Ovary (tissue), 9 donors: ENCODE data around the gene PHF2. TPM values are rescaled to one million over a fixed set of nuclear protein-coding genes. Genes with fewer than 3 reads are reported as not detected.

ENCODE experiments used
- DNase-seq, 5 donors: peaks; one replicate each; pipeline ENCODE4 v3.0.0-alpha.2; 2019 to 2020
- H3K27ac ChIP-seq, 2 donors: fragments of 200-600 bp; one replicate each; pipeline versions ENCODE4 v1.5.1 to v1.8.0; 2019 to 2022
- H3K27me3 ChIP-seq: fragments of 200-600 bp; one replicate; pipeline ENCODE4 v1.8.0; 2022
- H3K36me3 ChIP-seq: fragments of 200-600 bp; sonication (generic); one replicate; pipeline ENCODE4 v1.5.1; 2019
- H3K4me1 ChIP-seq: one replicate; pipeline ENCODE4 v1.8.1; 2013; ENCODE audit warnings: mild to moderate bottlenecking, moderate library complexity; ENCODE audit not compliant: insufficient read depth
- H3K4me3 ChIP-seq: fragments of 200-600 bp; sonication (generic); one replicate; pipeline ENCODE4 v1.5.1; 2017
- H3K9me3 ChIP-seq, 2 donors: fragments of 200-600 bp in 1 of 2; sonication (generic) in 1 of 2; one replicate each; pipeline versions ENCODE4 v1.5.1 to v1.8.1; 2013 to 2019; ENCODE audit warnings: mild to moderate bottlenecking in 1 of 2, moderate library complexity in 1 of 2
- CTCF ChIP-seq, 3 donors: fragments of 450-650 bp in 2 of 3; fragments of 200-600 bp in 1 of 3; IDR thresholded peaks; one replicate each; pipeline versions ENCODE4 v1.5.1 to v1.8.0; 2016 to 2022; ENCODE audit warnings: antibody characterized with exemption in 3 of 3, mild to moderate bottlenecking in 1 of 3
- EP300 ChIP-seq: sonication (generic); formaldehyde crosslinking; IDR thresholded peaks from one replicate; pipeline ENCODE4 v1.6.1; 2017; ENCODE audit warnings: antibody characterized with exemption
- POLR2A ChIP-seq: fragments of 450-650 bp; IDR thresholded peaks from one replicate; pipeline ENCODE4 v1.6.1; 2017; ENCODE audit warnings: antibody characterized with exemption, mild to moderate bottlenecking, moderate library complexity
- WGBS, 3 donors: extraction: QIAGEN DNeasy Blood & Tissue Kit in 1 of 3; methylation state at CpG; one replicate each; pipeline versions ENCODE4 v1.1.5 to v1.1.7; 2013 to 2017; 5-methylcytosine and 5-hydroxymethylcytosine counted together
- intact Hi-C, 4 donors: fragments of 100-400 bp; cut with DNase I; formaldehyde crosslinking; loops; one replicate each; pipeline versions ENCODE4 v1.11.0 to v1.15.1; 2022 to 2023
- polyA plus RNA-seq, 2 donors: library from polyadenylated mRNA; stranded (reverse); fragments of 200-250 nt in 1 of 2; fragments of 350-450 nt in 1 of 2; fragmentation: Illumina TruSeq in 1 of 2; extraction: RNeasy Lipid Tissue Mini Kit (QIAGEN cat#74804) in 1 of 2; gene quantifications; one replicate each; pipeline ENCODE4 v1.2.3, GENCODE V29; 2013 to 2014
- total RNA-seq, 7 donors: library from RNA; depleted of rRNA in 2 of 7; stranded (reverse); fragments of >200 nt in 2 of 7; fragmentation: NEBNext Ultra II Directional in 3 of 7; extraction: Animal tissue kit (Norgen Biotek cat#: 25700) in 3 of 7; gene quantifications; one replicate each; pipeline versions ENCODE4 v1.1.0 to v1.2.4, GENCODE V29; 2016 to 2023
- donor health status: DM: no; HTN: no; CAD: no; lungs with moderate emphysema.
- donor health status: DM: no; HTN: no; CAD: no.
- donor health status: Bipolar disorder and iron deficiency.
- donor health status: DM: yes; HTN: yes; CAD: no.
- donor health status: DM: no; HTN: no; CAD: no.
- donor health status: DM: yes; HTN: yes; CAD: no.

Gene PHF2
- total and polyA plus RNA-seq, 9 donors, result 20.3 to 50.1 (median 39.7) TPM

- no peaks in the 10 kb centered on the region for H3K36me3 ChIP-seq
- DNase-seq, result peak in 2 of 5 donors; percentile 6 to 10
- no peak overlapping the region for H3K4me3 ChIP-seq
- TF ChIP-seq CTCF (IDR thresholded peaks at IDR 0.05) (no peak), EP300 (no peak), POLR2A (no peak)
- H3K27me3 ChIP-seq, result no peaks in the 10 kb centered on the region
- H3K4me1 ChIP-seq, result no peaks in the 10 kb centered on the region
- no peaks in the 10 kb centered on the region for H3K9me3 ChIP-seq
- no peak overlapping the region for H3K27ac ChIP-seq
- WGBS, 3 donors, result 98 to 100% (median 98%) methylated on average over 5 of the region's 5 CpGs
- intact Hi-C loops, result loop anchor here in 1 of 4 donors (10.0 kb wide), 1 partner anchor 544 kb away; no protein-coding TSS in a partner anchor
Observed at GRCh38 chr9:93660352-93661046, 84.1 kb downstream of the PHF2 start.

GRCh38 chr9:93661591-93661990, 85.2 kb downstream of the PHF2 start:
- DNase-seq, result no peak
- Histone ChIP-seq H3K4me1 (no peaks in the 10 kb centered on the region), H3K36me3 (no peaks in the 10 kb centered on the region), H3K9me3 (no peaks in the 10 kb centered on the region), H3K27me3 (no peaks in the 10 kb centered on the region), H3K27ac (no peak overlapping the region), H3K4me3 (no peak overlapping the region)
- WGBS, 3 donors, result 97 to 98% (median 98%) methylated on average over 1 of the region's 1 CpG
- intact Hi-C loops, result loop anchor here in 1 of 4 donors (10.0 kb wide), 1 partner anchor 543 kb away; no protein-coding TSS in a partner anchor
- TF ChIP-seq POLR2A, result no peak
- TF ChIP-seq CTCF (IDR thresholded peaks at IDR 0.05), result no peak
- no peak for TF ChIP-seq EP300

- no peaks in the 10 kb centered on the region for H3K36me3 ChIP-seq
- intact Hi-C loops, result loop anchor here in 1 of 4 donors (10.0 kb wide), 1 partner anchor 543 kb away; no protein-coding TSS in a partner anchor
- TF ChIP-seq POLR2A (no peak), EP300 (no peak), CTCF (IDR thresholded peaks at IDR 0.05) (no peak)
Observed at GRCh38 chr9:93662016-93662638, 85.7 kb downstream of the PHF2 start.

GRCh38 chr9:93662952-93663572, 86.7 kb downstream of the PHF2 start:
- WGBS, 3 donors, result 73 to 83% (median 80%) methylated on average over 9 of the region's 9 CpGs
- intact Hi-C loops, result loop anchor here in 1 of 4 donors (10.0 kb wide), 1 partner anchor 542 kb away; no protein-coding TSS in a partner anchor
- DNase-seq, result peak in 2 of 5 donors; percentile 4 to 21

More at GRCh38 chr9:93662016-93662638, 85.7 kb downstream of the PHF2 start:
- 91 to 97% (median 96%) methylated on average over 4 of the region's 4 CpGs for WGBS, 3 donors
- Histone ChIP-seq H3K27ac (no peak overlapping the region), H3K27me3 (no peaks in the 10 kb centered on the region), H3K9me3 (no peaks in the 10 kb centered on the region), H3K4me1 (no peaks in the 10 kb centered on the region), H3K4me3 (no peak overlapping the region)
- DNase-seq, result no peak

More at GRCh38 chr9:93662952-93663572, 86.7 kb downstream of the PHF2 start:
- no peaks in the 10 kb centered on the region for H3K4me1 ChIP-seq
- H3K36me3 ChIP-seq, result no peaks in the 10 kb centered on the region
- no peaks in the 10 kb centered on the region for H3K27me3 ChIP-seq
- TF ChIP-seq CTCF (IDR thresholded peaks at IDR 0.05) (no peak), EP300 (no peak), POLR2A (no peak)
- H3K9me3 ChIP-seq, result no peaks in the 10 kb centered on the region
- no peak overlapping the region for H3K4me3 ChIP-seq
- no peak overlapping the region for H3K27ac ChIP-seq
